Upper lobe of left lung (tissue), 6 donors: Measurements from ENCODE around the gene WNT2B. TPM values are rescaled to one million over a fixed set of nuclear protein-coding genes. Genes with fewer than 3 reads are reported as not detected.

Experiments used
- ATAC-seq, 2 donors: fragments of 200-7000 bp; cut with Tn5 transposase; one replicate each; pipeline ENCODE4 v1.9.1; 2022; ENCODE audit warnings: mild to moderate bottlenecking in 2 of 2, moderate library complexity in 2 of 2; ENCODE audit not compliant: low FRiP score in 2 of 2
- DNase-seq, 2 donors: peaks; one replicate each; pipeline ENCODE4 v3.0.0-alpha.2; 2019 to 2020
- H3K27ac ChIP-seq, 4 donors: fragments of 200-600 bp; sonication (generic); one replicate each; pipeline ENCODE4 v1.5.1; 2016 to 2019
- H3K27me3 ChIP-seq, 4 donors: fragments of 200-600 bp; sonication (generic); one replicate each; pipeline ENCODE4 v1.5.1; 2017 to 2019
- H3K36me3 ChIP-seq, 4 donors: fragments of 200-600 bp; sonication (generic); one replicate each; pipeline ENCODE4 v1.5.1; 2016 to 2019
- H3K4me1 ChIP-seq, 4 donors: fragments of 200-600 bp; sonication (generic); one replicate each; pipeline ENCODE4 v1.5.1; 2018 to 2019
- H3K4me3 ChIP-seq, 4 donors: fragments of 200-600 bp; sonication (generic); one replicate each; pipeline ENCODE4 v1.5.1; 2017 to 2019; ENCODE audit warnings: mild to moderate bottlenecking in 2 of 4, moderate library complexity in 1 of 4
- H3K9me3 ChIP-seq, 4 donors: fragments of 200-600 bp; sonication (generic); one replicate each; pipeline ENCODE4 v1.5.1; 2018 to 2019
- EP300 ChIP-seq, 4 donors: sonication (generic); formaldehyde crosslinking; IDR thresholded peaks; one replicate each; pipeline ENCODE4 v1.5.1; 2017; ENCODE audit warnings: antibody characterized with exemption in 4 of 4, control low read depth in 2 of 4
- POLR2A ChIP-seq, 4 donors: fragments of 450-650 bp; IDR thresholded peaks; one replicate each; pipeline ENCODE4 v1.5.1; 2016 to 2017; ENCODE audit warnings: antibody characterized with exemption in 4 of 4, mild to moderate bottlenecking in 2 of 4
- POLR2AphosphoS5 ChIP-seq, 2 donors: sonication (generic); formaldehyde crosslinking; IDR thresholded peaks; one replicate each; pipeline ENCODE4 v1.5.1; 2017; ENCODE audit warnings: antibody characterized with exemption in 2 of 2
- WGBS, 2 donors: methylation state at CpG; one replicate each; pipeline ENCODE4 v1.1.5; 2017 to 2018; 5-methylcytosine and 5-hydroxymethylcytosine counted together
- total RNA-seq, 6 donors: library from RNA; depleted of rRNA in 4 of 6; stranded (reverse); fragments of >200 nt in 4 of 6; gene quantifications; one replicate each; pipeline versions ENCODE4 v1.1.0 to v1.2.1, GENCODE V29; 2016 to 2021
- TF ChIP-seq, protein P1 (sequence below), 6 experiments: fragments of 450-650 bp in 4 of 6; fragments of 200-600 bp in 2 of 6; sonication (generic) in 2 of 6; IDR thresholded peaks; one replicate each; pipeline ENCODE4 v1.5.1; 2016 to 2019; ENCODE audit warnings: antibody characterized with exemption in 6 of 6
- donor health status: DM: no; HTN: no; CAD: no; lungs with moderate emphysema.
- donor health status: DM: no; HTN: yes; CAD: no; lungs with severe emphysema.

WNT2B gene
- total RNA-seq, 6 donors from 2014 or later = 4.5 to 19.9 (median 9.5) TPM

DNA sequence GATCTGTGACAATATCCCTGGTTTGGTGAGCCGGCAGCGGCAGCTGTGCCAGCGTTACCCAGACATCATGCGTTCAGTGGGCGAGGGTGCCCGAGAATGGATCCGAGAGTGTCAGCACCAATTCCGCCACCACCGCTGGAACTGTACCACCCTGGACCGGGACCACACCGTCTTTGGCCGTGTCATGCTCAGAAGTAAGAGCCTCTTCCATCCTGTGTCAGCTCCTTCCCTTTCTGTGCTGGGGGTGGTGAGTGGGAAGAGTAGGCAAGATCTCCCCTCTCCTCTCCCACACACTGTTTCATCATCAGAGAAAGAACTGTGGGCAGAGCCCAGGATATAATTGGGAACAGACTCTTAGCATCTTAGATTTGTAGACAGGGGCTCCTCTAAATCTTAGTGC lies 6.1 kb downstream of the WNT2B start:
- Histone ChIP-seq H3K27me3 (no peaks in the 10 kb centered on the region), H3K36me3 (peaks cover 0 to 15% (median 0%) of the 10 kb centered on the region in 4 donors), H3K27ac (peak overlapping the region in 1 of 4 donors; percentile 30), H3K4me3 (no peak overlapping the region), H3K4me1 (peaks cover 0 to 27% (median 4%) of the 10 kb centered on the region in 4 donors), H3K9me3 (no peaks in the 10 kb centered on the region)
- no peak for ATAC-seq
- 93 to 95% methylated on average over 12 of the region's 12 CpGs for WGBS, 2 donors
- TF ChIP-seq, protein P1, sequence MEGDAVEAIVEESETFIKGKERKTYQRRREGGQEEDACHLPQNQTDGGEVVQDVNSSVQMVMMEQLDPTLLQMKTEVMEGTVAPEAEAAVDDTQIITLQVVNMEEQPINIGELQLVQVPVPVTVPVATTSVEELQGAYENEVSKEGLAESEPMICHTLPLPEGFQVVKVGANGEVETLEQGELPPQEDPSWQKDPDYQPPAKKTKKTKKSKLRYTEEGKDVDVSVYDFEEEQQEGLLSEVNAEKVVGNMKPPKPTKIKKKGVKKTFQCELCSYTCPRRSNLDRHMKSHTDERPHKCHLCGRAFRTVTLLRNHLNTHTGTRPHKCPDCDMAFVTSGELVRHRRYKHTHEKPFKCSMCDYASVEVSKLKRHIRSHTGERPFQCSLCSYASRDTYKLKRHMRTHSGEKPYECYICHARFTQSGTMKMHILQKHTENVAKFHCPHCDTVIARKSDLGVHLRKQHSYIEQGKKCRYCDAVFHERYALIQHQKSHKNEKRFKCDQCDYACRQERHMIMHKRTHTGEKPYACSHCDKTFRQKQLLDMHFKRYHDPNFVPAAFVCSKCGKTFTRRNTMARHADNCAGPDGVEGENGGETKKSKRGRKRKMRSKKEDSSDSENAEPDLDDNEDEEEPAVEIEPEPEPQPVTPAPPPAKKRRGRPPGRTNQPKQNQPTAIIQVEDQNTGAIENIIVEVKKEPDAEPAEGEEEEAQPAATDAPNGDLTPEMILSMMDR (IDR thresholded peaks at IDR 0.05) = no peak
- TF ChIP-seq POLR2AphosphoS5 (IDR thresholded peaks at IDR 0.05) (no peak), EP300 (IDR thresholded peaks at IDR 0.05) (no peak), POLR2A (IDR thresholded peaks at IDR 0.05) (no peak)
- peak in 1 of 2 donors; percentile 43 for DNase-seq

DNA sequence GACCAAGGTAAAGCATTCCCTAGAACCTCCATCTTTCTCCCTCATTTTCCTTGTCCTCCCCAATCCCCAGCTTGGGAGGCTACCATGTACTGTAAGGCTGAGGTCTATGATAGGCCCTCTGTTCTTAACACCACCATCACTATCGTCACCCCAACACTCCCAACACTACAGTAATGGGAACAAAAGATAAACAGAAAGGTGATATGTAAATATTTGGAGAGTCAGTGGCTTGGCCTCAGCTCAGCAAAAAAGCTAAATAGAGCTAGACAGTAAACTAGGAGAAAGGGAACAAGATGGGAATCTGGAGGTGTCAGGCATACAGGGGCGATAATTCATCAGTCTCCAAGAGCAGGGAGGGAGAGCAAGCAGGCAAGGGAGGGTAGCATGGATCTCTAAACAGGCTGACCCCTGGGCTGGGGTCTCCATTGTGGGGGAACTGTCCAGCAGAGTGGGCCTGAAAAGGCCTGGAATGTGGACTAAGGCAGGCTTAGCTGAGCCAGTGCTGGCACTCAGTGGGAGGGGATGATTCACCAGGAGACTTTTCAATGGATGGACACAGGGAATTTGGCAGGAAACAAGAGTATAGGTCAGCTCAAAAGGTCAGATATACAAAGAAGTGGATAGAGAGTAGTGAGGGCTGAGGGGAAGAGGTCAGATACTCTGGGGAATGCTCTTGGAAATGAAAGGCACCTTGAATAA lies 6.7 kb downstream of the WNT2B start:
- H3K4me3 ChIP-seq = no peak overlapping the region
- no peaks in the 10 kb centered on the region for H3K9me3 ChIP-seq
- peaks cover 0 to 17% (median 0%) of the 10 kb centered on the region in 4 donors for H3K36me3 ChIP-seq
- no peaks in the 10 kb centered on the region for H3K27me3 ChIP-seq
- ATAC-seq (no peak), DNase-seq (no peak)
- H3K27ac ChIP-seq = peak overlapping the region in 1 of 4 donors; percentile 30
- peaks cover 0 to 27% (median 4%) of the 10 kb centered on the region in 4 donors for H3K4me1 ChIP-seq
- 56 to 66% methylated on average over 2 of the region's 2 CpGs for WGBS, 2 donors
- TF ChIP-seq EP300 (IDR thresholded peaks at IDR 0.05) (no peak), POLR2A (IDR thresholded peaks at IDR 0.05) (no peak), POLR2AphosphoS5 (IDR thresholded peaks at IDR 0.05) (no peak)
- TF ChIP-seq, protein P1 (IDR thresholded peaks at IDR 0.05) = no peak

DNA sequence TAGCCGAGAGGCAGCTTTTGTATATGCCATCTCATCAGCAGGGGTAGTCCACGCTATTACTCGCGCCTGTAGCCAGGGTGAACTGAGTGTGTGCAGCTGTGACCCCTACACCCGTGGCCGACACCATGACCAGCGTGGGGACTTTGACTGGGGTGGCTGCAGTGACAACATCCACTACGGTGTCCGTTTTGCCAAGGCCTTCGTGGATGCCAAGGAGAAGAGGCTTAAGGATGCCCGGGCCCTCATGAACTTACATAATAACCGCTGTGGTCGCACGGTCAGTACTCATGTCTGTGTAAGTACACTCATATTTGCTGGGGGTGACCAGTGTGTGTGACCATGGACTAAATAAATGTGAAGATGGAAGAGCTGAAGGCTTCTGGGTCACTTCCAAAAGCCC lies 7.4 kb downstream of the WNT2B start:
- WGBS, 2 donors = 92 to 93% methylated on average over 2 to 14 of the region's 14 CpGs

DNA sequence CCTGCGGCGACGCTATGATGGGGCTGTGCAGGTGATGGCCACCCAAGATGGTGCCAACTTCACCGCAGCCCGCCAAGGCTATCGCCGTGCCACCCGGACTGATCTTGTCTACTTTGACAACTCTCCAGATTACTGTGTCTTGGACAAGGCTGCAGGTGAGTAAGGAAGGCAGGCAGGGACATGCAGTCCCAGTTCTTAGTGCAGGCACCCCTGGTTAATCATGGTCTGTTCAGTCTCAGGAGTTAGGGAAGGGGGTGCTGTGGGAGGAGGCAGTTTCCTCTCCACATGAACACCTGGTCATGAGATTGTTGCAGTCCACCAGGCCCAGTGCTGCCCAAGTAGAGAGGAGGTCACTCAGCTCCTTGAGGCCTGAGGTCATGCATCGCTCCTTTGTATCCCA lies 8.5 kb downstream of the WNT2B start:
- WGBS, 2 donors = 94 to 98% methylated on average over 5 to 9 of the region's 9 CpGs
- H3K27ac ChIP-seq = no peak overlapping the region
- peak in 1 of 2 donors; percentile 33 for DNase-seq
- TF ChIP-seq EP300 (IDR thresholded peaks at IDR 0.05) = no peak
- TF ChIP-seq, protein P1 (IDR thresholded peaks at IDR 0.05) = no peak
- TF ChIP-seq POLR2AphosphoS5 (IDR thresholded peaks at IDR 0.05) = no peak
- no peak for TF ChIP-seq POLR2A (IDR thresholded peaks at IDR 0.05)
- peaks cover 0 to 24% (median 4%) of the 10 kb centered on the region in 4 donors for H3K4me1 ChIP-seq
- no peak for ATAC-seq
- H3K4me3 ChIP-seq = no peak overlapping the region
- H3K27me3 ChIP-seq = no peaks in the 10 kb centered on the region
- peaks cover 0 to 21% (median 0%) of the 10 kb centered on the region in 4 donors for H3K36me3 ChIP-seq
- H3K9me3 ChIP-seq = no peaks in the 10 kb centered on the region

More for the DNA sequence above, 7.4 kb downstream of the WNT2B start:
- no peak overlapping the region for H3K4me3 ChIP-seq
- TF ChIP-seq, protein P1 (IDR thresholded peaks at IDR 0.05) = no peak
- no peaks in the 10 kb centered on the region for H3K27me3 ChIP-seq
- H3K27ac ChIP-seq = no peak overlapping the region
- H3K9me3 ChIP-seq = no peaks in the 10 kb centered on the region
- H3K36me3 ChIP-seq = peaks cover 0 to 21% (median 0%) of the 10 kb centered on the region in 4 donors
- peaks cover 0 to 27% (median 4%) of the 10 kb centered on the region in 4 donors for H3K4me1 ChIP-seq
- ATAC-seq (no peak), DNase-seq (no peak)

DNA sequence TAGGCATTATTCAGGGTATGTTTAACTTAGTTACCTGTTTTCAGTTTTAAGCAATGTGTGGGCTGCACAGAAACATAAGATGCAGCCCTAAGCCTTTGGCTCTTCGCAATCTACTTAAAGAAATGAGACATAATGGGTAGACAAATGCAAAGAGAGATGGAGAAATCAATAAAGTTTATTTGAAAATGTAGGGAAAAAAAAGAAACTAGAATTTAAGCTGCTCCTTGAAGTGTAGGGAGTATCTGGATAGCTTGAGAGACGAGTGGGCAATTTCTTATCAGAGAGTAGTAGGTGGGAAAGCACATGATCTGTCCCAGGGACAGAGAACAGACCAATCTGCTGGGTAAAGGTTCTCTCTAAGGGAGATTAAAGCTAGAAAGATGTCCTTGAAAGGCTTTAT lies 8.9 kb downstream of the WNT2B start:
- TF ChIP-seq, protein P1 (IDR thresholded peaks at IDR 0.05) = no peak
- TF ChIP-seq POLR2AphosphoS5 (IDR thresholded peaks at IDR 0.05) (no peak), POLR2A (IDR thresholded peaks at IDR 0.05) (no peak), EP300 (IDR thresholded peaks at IDR 0.05) (no peak)
- no peak for DNase-seq
- Histone ChIP-seq H3K27ac (no peak overlapping the region), H3K4me1 (peaks cover 0 to 22% (median 3%) of the 10 kb centered on the region in 4 donors), H3K36me3 (peaks cover 0 to 21% (median 0%) of the 10 kb centered on the region in 4 donors), H3K27me3 (no peaks in the 10 kb centered on the region), H3K9me3 (no peaks in the 10 kb centered on the region), H3K4me3 (no peak overlapping the region)
- WGBS, 2 donors = 84 to 97% methylated on average over 2 of the region's 2 CpGs
- ATAC-seq = no peak
